ENCODE data around the gene PELI2. TPM values are rescaled to one million over a fixed set of nuclear protein-coding genes. Genes with fewer than 3 reads are reported as not detected.

PELI2 gene
- total RNA-seq, 2 donors from 2014 or later: 22.2 to 28.3 TPM

- H3K4me3 ChIP-seq: no peak overlapping the region
- TF ChIP-seq CTCF (IDR thresholded peaks at IDR 0.05): no peak
- DNase-seq (ENCODE audit: low spot score) (no peak), ATAC-seq (ENCODE audit: insufficient number of reproducible peaks, low FRiP score, low read depth) (no peak)
- H3K36me3 ChIP-seq: no peaks in the 10 kb centered on the region
- peaks cover 4 to 17% of the 10 kb centered on the region in 2 donors for H3K4me1 ChIP-seq (ENCODE audit: control insufficient read depth in 1 of 2, low read depth in 2 of 2)
- no peaks in the 10 kb centered on the region for H3K9me3 ChIP-seq
- H3K27me3 ChIP-seq (replicated peaks; ENCODE audit: insufficient read depth): no peaks in the 10 kb centered on the region
- no peak overlapping the region for H3K27ac ChIP-seq
Observed at GRCh38 chr14:56175773-56176172, 57.6 kb downstream of the PELI2 start.

GRCh38 chr14:56176530-56176929 lies 58.3 kb downstream of the PELI2 start:
- peaks cover 4 to 25% of the 10 kb centered on the region in 2 donors for H3K4me1 ChIP-seq (ENCODE audit: control insufficient read depth in 1 of 2, low read depth in 2 of 2)
- H3K36me3 ChIP-seq: no peaks in the 10 kb centered on the region
- TF ChIP-seq CTCF (IDR thresholded peaks at IDR 0.05): no peak
- no peak overlapping the region for H3K4me3 ChIP-seq
- DNase-seq (ENCODE audit: low spot score): no peak
- H3K9me3 ChIP-seq: no peaks in the 10 kb centered on the region
- no peak for ATAC-seq (ENCODE audit: insufficient number of reproducible peaks, low FRiP score, low read depth)
- no peaks in the 10 kb centered on the region for H3K27me3 ChIP-seq (replicated peaks; ENCODE audit: insufficient read depth)
- H3K27ac ChIP-seq: no peak overlapping the region

DNA sequence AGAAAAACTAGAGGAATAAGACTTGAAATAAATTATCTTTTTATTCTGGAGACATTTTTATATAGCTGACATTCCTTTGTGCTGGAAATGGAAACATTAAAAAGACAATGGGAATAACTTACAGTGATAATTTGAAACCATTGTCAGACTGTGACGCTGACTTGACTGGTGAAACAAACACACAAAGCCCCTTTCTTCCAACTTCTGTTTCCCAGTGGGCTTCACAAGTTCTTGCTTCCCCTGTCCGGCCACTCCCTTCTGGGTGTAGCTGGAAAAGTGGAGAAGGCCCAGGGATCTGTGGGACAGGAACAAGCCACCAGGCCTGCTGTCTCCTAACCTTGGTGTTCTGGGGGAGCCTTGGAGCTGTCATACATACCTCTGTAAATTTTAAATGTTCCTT lies 58.8 kb downstream of the PELI2 start:
- Histone ChIP-seq H3K4me3 (no peak overlapping the region), H3K4me1 (ENCODE audit: control insufficient read depth in 1 of 2, low read depth in 2 of 2) (peaks cover 6 to 28% of the 10 kb centered on the region in 2 donors), H3K36me3 (no peaks in the 10 kb centered on the region), H3K27ac (no peak overlapping the region), H3K9me3 (no peaks in the 10 kb centered on the region), H3K27me3 (replicated peaks; ENCODE audit: insufficient read depth) (no peaks in the 10 kb centered on the region)
- no peak for ATAC-seq (ENCODE audit: insufficient number of reproducible peaks, low FRiP score, low read depth)
- no peak for DNase-seq (ENCODE audit: low spot score)
- no peak for TF ChIP-seq CTCF (IDR thresholded peaks at IDR 0.05)

DNA sequence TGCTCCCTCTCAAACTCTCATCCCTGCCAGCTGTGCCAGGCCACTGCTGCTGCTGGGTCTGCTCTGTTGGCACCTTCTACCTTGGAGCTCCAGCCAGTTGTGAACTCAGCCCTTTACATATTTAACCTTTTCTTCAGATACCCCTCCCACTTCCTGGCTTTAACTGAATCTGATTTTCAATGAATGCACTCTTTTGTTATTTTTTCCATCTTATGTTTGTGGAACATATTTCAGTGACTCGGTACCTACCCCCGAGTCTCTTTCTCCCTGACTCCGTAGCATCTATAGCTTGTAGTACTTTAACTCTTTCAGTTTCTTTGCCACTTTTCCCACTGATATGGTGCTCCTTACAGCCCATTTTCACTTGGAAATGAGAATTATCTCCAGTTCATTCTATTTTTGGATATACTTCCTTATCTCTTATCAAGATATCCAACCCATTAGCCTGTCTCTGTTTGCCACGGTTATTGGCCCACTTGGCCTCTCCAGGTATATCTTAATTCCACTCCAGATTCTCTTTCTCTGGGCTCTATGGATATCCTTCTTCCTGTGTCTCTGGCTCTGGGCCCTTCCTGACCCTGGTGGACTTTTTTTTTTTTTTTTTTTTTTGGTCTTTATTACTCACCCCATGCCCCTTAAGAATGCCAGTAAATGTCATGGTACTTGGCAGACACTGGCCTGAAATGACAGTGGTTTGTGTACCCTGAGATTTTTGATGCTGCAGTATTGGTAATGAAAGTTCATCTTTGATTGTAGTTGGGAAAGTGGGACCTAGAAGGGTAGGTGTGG lies 62.7 kb downstream of the PELI2 start:
- DNase-seq (ENCODE audit: low spot score) (no peak), ATAC-seq (ENCODE audit: insufficient number of reproducible peaks, low FRiP score, low read depth) (no peak)

DNA sequence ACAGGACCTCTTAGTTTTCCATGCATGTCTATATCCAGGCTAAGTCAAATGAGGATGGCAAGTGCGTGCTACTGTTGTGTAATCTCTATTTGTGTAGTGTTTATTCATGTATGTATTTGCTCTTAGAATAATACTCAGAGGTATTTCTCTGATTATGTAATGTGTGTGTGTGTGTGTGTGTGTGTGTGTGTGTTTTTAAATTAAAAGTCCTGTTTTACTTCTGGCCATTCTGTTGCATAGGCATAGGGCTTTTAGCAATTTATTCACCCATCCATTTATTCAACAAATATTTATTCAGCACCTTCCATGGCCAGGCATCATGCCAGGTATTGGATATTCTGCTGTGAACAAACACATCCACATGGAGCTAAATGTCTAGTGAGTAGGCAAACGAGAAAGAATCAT lies 63.5 kb downstream of the PELI2 start:
- no peak overlapping the region for H3K27ac ChIP-seq
- ATAC-seq (ENCODE audit: insufficient number of reproducible peaks, low FRiP score, low read depth): no peak
- peaks cover 9 to 25% of the 10 kb centered on the region in 2 donors for H3K4me1 ChIP-seq (ENCODE audit: control insufficient read depth in 1 of 2, low read depth in 2 of 2)
- H3K27me3 ChIP-seq (replicated peaks; ENCODE audit: insufficient read depth): no peaks in the 10 kb centered on the region
- H3K36me3 ChIP-seq: no peaks in the 10 kb centered on the region
- no peak for TF ChIP-seq CTCF (IDR thresholded peaks at IDR 0.05)
- no peak overlapping the region for H3K4me3 ChIP-seq
- H3K9me3 ChIP-seq: no peaks in the 10 kb centered on the region
- no peak for DNase-seq (ENCODE audit: low spot score)

More for the DNA sequence above, 62.7 kb downstream of the PELI2 start:
- H3K27ac ChIP-seq: no peak overlapping the region
- no peak overlapping the region for H3K4me3 ChIP-seq
- TF ChIP-seq CTCF (IDR thresholded peaks at IDR 0.05): no peak
- H3K27me3 ChIP-seq (replicated peaks; ENCODE audit: insufficient read depth): no peaks in the 10 kb centered on the region
- no peaks in the 10 kb centered on the region for H3K36me3 ChIP-seq
- H3K9me3 ChIP-seq: no peaks in the 10 kb centered on the region
- H3K4me1 ChIP-seq (ENCODE audit: control insufficient read depth in 1 of 2, low read depth in 2 of 2): peaks cover 9 to 25% of the 10 kb centered on the region in 2 donors

Measured in thoracic aorta (tissue), 2 donors.